ENCODE results near the gene CNN3.

CNN3 gene

GRCh38 chr1:94922761-94923331 lies 4.1 kb downstream of the CNN3 start:
- no peak for DNase-seq

- DNase-seq, result no peak
Observed at GRCh38 chr1:94921977-94922376, 4.9 kb downstream of the CNN3 start.

- no peak for DNase-seq
Observed at GRCh38 chr1:94920061-94920460, 6.8 kb downstream of the CNN3 start.

GRCh38 chr1:94919241-94920030 lies 7.5 kb downstream of the CNN3 start:
- no peak for DNase-seq

GRCh38 chr1:94917251-94917650 lies 9.7 kb downstream of the CNN3 start:
- DNase-seq, result no peak

GRCh38 chr1:94912263-94913184 lies 14.4 kb downstream of the CNN3 start:
- no peak for DNase-seq

- DNase-seq, result no peak
Observed at GRCh38 chr1:94909486-94909885, 17.4 kb downstream of the CNN3 start.

GRCh38 chr1:94908965-94909364 lies 17.9 kb downstream of the CNN3 start:
- no peak for DNase-seq

GRCh38 chr1:94908190-94908589 lies 18.7 kb downstream of the CNN3 start:
- no peak for DNase-seq

- DNase-seq, result no peak
Observed at GRCh38 chr1:94907136-94907535, 19.8 kb downstream of the CNN3 start.

- DNase-seq, result no peak
Observed at GRCh38 chr1:94906382-94906781, 20.5 kb downstream of the CNN3 start.

- no peak for DNase-seq
Observed at GRCh38 chr1:94905207-94905606, 21.7 kb downstream of the CNN3 start.

GRCh38 chr1:94903280-94904009 lies 23.5 kb downstream of the CNN3 start:
- DNase-seq, result no peak

GRCh38 chr1:94901841-94902240 lies 25.1 kb downstream of the CNN3 start:
- DNase-seq, result no peak

GRCh38 chr1:94899756-94900155 lies 27.2 kb downstream of the CNN3 start:
- DNase-seq, result no peak

- DNase-seq, result no peak
Observed at GRCh38 chr1:94898491-94899385, 28.2 kb downstream of the CNN3 start.

GRCh38 chr1:94895518-94895917 lies 31.4 kb downstream of the CNN3 start:
- no peak for DNase-seq

GRCh38 chr1:94894630-94895029 lies 32.3 kb downstream of the CNN3 start:
- no peak for DNase-seq

GRCh38 chr1:94892604-94893254 lies 34.2 kb downstream of the CNN3 start:
- DNase-seq, result peak; percentile 55

- DNase-seq, result no peak
Observed at GRCh38 chr1:94888201-94888600, 38.7 kb downstream of the CNN3 start.

GRCh38 chr1:94887603-94888171 lies 39.2 kb downstream of the CNN3 start:
- no peak for DNase-seq
